ENCODE measurements around the gene SORCS1. TPM values are rescaled to one million over a fixed set of nuclear protein-coding genes. Genes with fewer than 3 reads are reported as not detected.

The SORCS1 gene
- total RNA-seq, 1 experiment from 2014 or later, result 1.7 TPM

DNA sequence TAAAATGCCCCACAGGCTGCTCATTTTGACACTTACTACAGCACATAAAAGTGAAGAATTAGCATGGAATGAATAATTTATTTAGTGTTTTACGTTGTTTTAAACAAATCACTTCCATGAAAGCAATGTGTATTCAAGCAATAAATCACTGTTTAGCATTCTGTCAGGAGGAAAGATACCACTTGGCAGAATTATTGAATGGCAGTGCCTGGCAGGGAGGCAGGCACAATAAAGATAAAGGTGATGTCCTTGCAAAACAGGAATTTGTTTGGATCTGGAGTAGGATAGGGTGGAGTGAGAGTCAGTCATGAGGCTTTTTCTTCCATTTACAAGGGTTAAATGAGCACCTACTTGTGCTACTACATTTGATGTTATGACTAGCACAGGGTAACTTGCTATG lies 190.8 kb downstream of the SORCS1 start:
- no peak overlapping the region for H3K56ac ChIP-seq (ENCODE audit: insufficient read length, low read depth, low read length)
- H2BK12ac ChIP-seq (ENCODE audit: insufficient read length, low read depth, low read length), result no peak overlapping the region
- H4K5ac ChIP-seq (ENCODE audit: insufficient read length, low read depth, low read length), result no peak overlapping the region
- no peak overlapping the region for H2AFZ ChIP-seq (ENCODE audit: low read length)
- H3K23me2 ChIP-seq (ENCODE audit: insufficient read length, low read depth, low read length, poor library complexity, severe bottlenecking), result no peaks in the 10 kb centered on the region
- H3K9ac ChIP-seq (ENCODE audit: extremely low read depth, insufficient read length, low read length), result no peak overlapping the region
- no peaks in the 10 kb centered on the region for H3K9me3 ChIP-seq (ENCODE audit: control insufficient read depth, low read depth, low read length)
- Mint-ChIP-seq H3K27me3 (ENCODE audit: low read depth) (peaks cover 2% of the 10 kb centered on the region), H3K4me1 (peaks cover 20 to 21% of the 10 kb centered on the region in 2 experiments), H3K9me3 (peaks cover 0 to 3% of the 10 kb centered on the region in 2 experiments; a peak in 2 of 5 replicates), H3K36me3 (ENCODE audit: insufficient read depth in 1 of 3, low read depth in 3 of 3) (peaks cover 0 to 4% (median 0%) of the 10 kb centered on the region in 3 experiments; a peak in 1 of 7 replicates), H3K4me3 (no peak overlapping the region), H3K27ac (no peak overlapping the region)
- no peak overlapping the region for H4K8ac ChIP-seq (replicated peaks; ENCODE audit: insufficient read length, low read depth, low read length)
- H2BK20ac ChIP-seq (ENCODE audit: low read depth, low read length, poor library complexity, severe bottlenecking), result no peak overlapping the region
- H3K79me2 ChIP-seq (ENCODE audit: insufficient read depth, low read length), result no peaks in the 10 kb centered on the region
- no peak overlapping the region for H3T11ph ChIP-seq (ENCODE audit: low read length)
- H3K4ac ChIP-seq (ENCODE audit: low read depth, low read length), result no peak overlapping the region
- no CpG with 5 or more reads among the region's 1 CpG for WGBS (ENCODE audit: extremely low coverage, insufficient read length, low lambda C conversion rate)
- TF ChIP-seq, protein P1, sequence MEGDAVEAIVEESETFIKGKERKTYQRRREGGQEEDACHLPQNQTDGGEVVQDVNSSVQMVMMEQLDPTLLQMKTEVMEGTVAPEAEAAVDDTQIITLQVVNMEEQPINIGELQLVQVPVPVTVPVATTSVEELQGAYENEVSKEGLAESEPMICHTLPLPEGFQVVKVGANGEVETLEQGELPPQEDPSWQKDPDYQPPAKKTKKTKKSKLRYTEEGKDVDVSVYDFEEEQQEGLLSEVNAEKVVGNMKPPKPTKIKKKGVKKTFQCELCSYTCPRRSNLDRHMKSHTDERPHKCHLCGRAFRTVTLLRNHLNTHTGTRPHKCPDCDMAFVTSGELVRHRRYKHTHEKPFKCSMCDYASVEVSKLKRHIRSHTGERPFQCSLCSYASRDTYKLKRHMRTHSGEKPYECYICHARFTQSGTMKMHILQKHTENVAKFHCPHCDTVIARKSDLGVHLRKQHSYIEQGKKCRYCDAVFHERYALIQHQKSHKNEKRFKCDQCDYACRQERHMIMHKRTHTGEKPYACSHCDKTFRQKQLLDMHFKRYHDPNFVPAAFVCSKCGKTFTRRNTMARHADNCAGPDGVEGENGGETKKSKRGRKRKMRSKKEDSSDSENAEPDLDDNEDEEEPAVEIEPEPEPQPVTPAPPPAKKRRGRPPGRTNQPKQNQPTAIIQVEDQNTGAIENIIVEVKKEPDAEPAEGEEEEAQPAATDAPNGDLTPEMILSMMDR (conservative IDR thresholded peaks at IDR 0.05), result no peak
- no peak for DNase-seq
- H4K20me1 ChIP-seq (ENCODE audit: control insufficient read depth, insufficient read depth, insufficient read length), result no peaks in the 10 kb centered on the region
- no peak overlapping the region for H2BK5ac ChIP-seq (ENCODE audit: insufficient read length, low read length)
- H3K27ac ChIP-seq (ENCODE audit: insufficient read length, low read depth, low read length), result no peak overlapping the region
- H2BK15ac ChIP-seq (ENCODE audit: low read depth, low read length), result no peak overlapping the region
- H2BK120ac ChIP-seq (ENCODE audit: low read depth, low read length, poor library complexity, severe bottlenecking), result no peak overlapping the region
- no peaks in the 10 kb centered on the region; the same call in none of the 2 replicates for H3K4me1 ChIP-seq (ENCODE audit: insufficient read depth, low read length)
- H3K79me1 ChIP-seq (ENCODE audit: insufficient read depth, low read depth, low read length, poor library complexity, severe bottlenecking), result no peaks in the 10 kb centered on the region
- H3K23ac ChIP-seq (ENCODE audit: insufficient read length, low read depth, low read length), result no peak overlapping the region
- H3K27me3 ChIP-seq (ENCODE audit: insufficient read depth, low read length), result no peaks in the 10 kb centered on the region
- H4K91ac ChIP-seq (ENCODE audit: insufficient read length, low read depth, low read length), result no peak overlapping the region
- no peak overlapping the region for H3K4me2 ChIP-seq (ENCODE audit: insufficient read depth, insufficient read length, low read length)
- H2AK5ac ChIP-seq (ENCODE audit: insufficient read length, low read length), result no peak overlapping the region
- no peak overlapping the region for H3K18ac ChIP-seq (ENCODE audit: insufficient read length, low read depth, low read length)
- no peak overlapping the region for H3K14ac ChIP-seq (ENCODE audit: insufficient read depth, low read length)

Measured in H9 (cell line).